Ramos (cell line): Measurements from ENCODE around the gene ST3GAL3.

Source experiments
- in situ Hi-C: fragments of 300-500 bp; cut with MboI; formaldehyde crosslinking; loops from one replicate; pipeline ENCODE4 v1.14.3; 2022; ENCODE audit warnings: low sequenced_read_pairs; ENCODE audit not compliant: unreplicated experiment

Gene ST3GAL3

GRCh38 chr1:43707190-43708001 lies at the start of gene ST3GAL3:
Gene ST3GAL3, plus strand, starts transcription at chr1:43707536. Its CDS starts 28,727 bp downstream, at chr1:43736263.
- in situ Hi-C loops: no loop called here

GRCh38 chr1:43659212-43660166 lies 47.8 kb upstream of the ST3GAL3 start:
- in situ Hi-C loops: no loop called here

GRCh38 chr1:43660355-43660754 lies 47.0 kb upstream of the ST3GAL3 start:
- in situ Hi-C loops: no loop called here

- in situ Hi-C loops: no loop called here
These were observed 43.0 kb upstream of the ST3GAL3 start for GRCh38 chr1:43664369-43664768.

- in situ Hi-C loops: no loop called here
These were observed 40.7 kb upstream of the ST3GAL3 start for GRCh38 chr1:43666608-43667007.

- in situ Hi-C loops: no loop called here
These were observed 38.4 kb upstream of the ST3GAL3 start for GRCh38 chr1:43668956-43669355.

GRCh38 chr1:43669878-43670277 lies 37.5 kb upstream of the ST3GAL3 start:
- in situ Hi-C loops: no loop called here

- in situ Hi-C loops: no loop called here
These were observed 36.1 kb upstream of the ST3GAL3 start for GRCh38 chr1:43671193-43671592.

- in situ Hi-C loops: no loop called here
These were observed 35.6 kb upstream of the ST3GAL3 start for GRCh38 chr1:43671626-43672330.

- in situ Hi-C loops: no loop called here
These were observed 34.1 kb upstream of the ST3GAL3 start for GRCh38 chr1:43673261-43673660.

GRCh38 chr1:43678940-43679339 lies 28.4 kb upstream of the ST3GAL3 start:
- in situ Hi-C loops: no loop called here

- in situ Hi-C loops: no loop called here
These were observed 23.8 kb upstream of the ST3GAL3 start for GRCh38 chr1:43683560-43683959.

GRCh38 chr1:43686801-43687200 lies 20.5 kb upstream of the ST3GAL3 start:
- in situ Hi-C loops: no loop called here

- in situ Hi-C loops: no loop called here
These were observed 19.8 kb upstream of the ST3GAL3 start for GRCh38 chr1:43687301-43688108.

- in situ Hi-C loops: no loop called here
These were observed 19.3 kb upstream of the ST3GAL3 start for GRCh38 chr1:43688109-43688387.

GRCh38 chr1:43688594-43689000 lies 18.7 kb upstream of the ST3GAL3 start:
- in situ Hi-C loops: no loop called here

GRCh38 chr1:43689289-43689688 lies 18.0 kb upstream of the ST3GAL3 start:
- in situ Hi-C loops: no loop called here

GRCh38 chr1:43691871-43692815 lies 15.2 kb upstream of the ST3GAL3 start:
- in situ Hi-C loops: no loop called here

- in situ Hi-C loops: no loop called here
These were observed 14.0 kb upstream of the ST3GAL3 start for GRCh38 chr1:43693371-43693770.
